SIG-M5 treated with dmso at 0.1 percent for 504 hours (cell line): ENCODE results near the gene GDPD5.

Experiments
- DNase-seq: peaks from one replicate; lab custom pipeline; 2025; ENCODE audit not compliant: unreplicated experiment; lab: John Stamatoyannopoulos, UW

The GDPD5 gene

GRCh38 chr11:75516886-75517285 is 8.9 kb downstream of the GDPD5 start:
- no peak for DNase-seq

GRCh38 chr11:75516140-75516539 is 9.6 kb downstream of the GDPD5 start:
- DNase-seq = no peak

- no peak for DNase-seq
Measured at GRCh38 chr11:75514596-75514995, 11.1 kb downstream of the GDPD5 start.

GRCh38 chr11:75513250-75513649 is 12.5 kb downstream of the GDPD5 start:
- no peak for DNase-seq

- no peak for DNase-seq
Measured at GRCh38 chr11:75510723-75511019, 15.1 kb downstream of the GDPD5 start.

- no peak for DNase-seq
Measured at GRCh38 chr11:75510004-75510722, 15.6 kb downstream of the GDPD5 start.

GRCh38 chr11:75509020-75509720 is 16.6 kb downstream of the GDPD5 start:
- no peak for DNase-seq

- no peak for DNase-seq
Measured at GRCh38 chr11:75508051-75508561, 17.6 kb downstream of the GDPD5 start.

- DNase-seq = no peak
Measured at GRCh38 chr11:75507571-75507970, 18.2 kb downstream of the GDPD5 start.

GRCh38 chr11:75506827-75507226 is 18.9 kb downstream of the GDPD5 start:
- DNase-seq = no peak

GRCh38 chr11:75505916-75506692 is 19.6 kb downstream of the GDPD5 start:
- no peak for DNase-seq

- DNase-seq = peak; percentile 88
Measured at GRCh38 chr11:75504501-75504900, 21.2 kb downstream of the GDPD5 start.

- no peak for DNase-seq
Measured at GRCh38 chr11:75503531-75504099, 22.1 kb downstream of the GDPD5 start.

- no peak for DNase-seq
Measured at GRCh38 chr11:75502138-75502537, 23.6 kb downstream of the GDPD5 start.

- DNase-seq = no peak
Measured at GRCh38 chr11:75500742-75501141, 25.0 kb downstream of the GDPD5 start.

- peak; percentile 19 for DNase-seq
Measured at GRCh38 chr11:75499423-75500190, 26.1 kb downstream of the GDPD5 start.

GRCh38 chr11:75498556-75499255 is 27.0 kb downstream of the GDPD5 start:
- DNase-seq = no peak

GRCh38 chr11:75497788-75498409 is 27.8 kb downstream of the GDPD5 start:
- no peak for DNase-seq

GRCh38 chr11:75496305-75496752 is 29.4 kb downstream of the GDPD5 start:
- no peak for DNase-seq
